Hematopoietic multipotent progenitor cell treated with erythropoietin and hydrocortisone succinate and interleukin-3 and kit ligand, for 15 days (in vitro differentiated cells): Measurements from ENCODE around the gene ID3.

Experiments
- DNase-seq: peaks from one replicate; pipeline ENCODE4 v3.0.0-alpha.2; 2015; ENCODE audit warnings: low spot score

The ID3 gene

DNA sequence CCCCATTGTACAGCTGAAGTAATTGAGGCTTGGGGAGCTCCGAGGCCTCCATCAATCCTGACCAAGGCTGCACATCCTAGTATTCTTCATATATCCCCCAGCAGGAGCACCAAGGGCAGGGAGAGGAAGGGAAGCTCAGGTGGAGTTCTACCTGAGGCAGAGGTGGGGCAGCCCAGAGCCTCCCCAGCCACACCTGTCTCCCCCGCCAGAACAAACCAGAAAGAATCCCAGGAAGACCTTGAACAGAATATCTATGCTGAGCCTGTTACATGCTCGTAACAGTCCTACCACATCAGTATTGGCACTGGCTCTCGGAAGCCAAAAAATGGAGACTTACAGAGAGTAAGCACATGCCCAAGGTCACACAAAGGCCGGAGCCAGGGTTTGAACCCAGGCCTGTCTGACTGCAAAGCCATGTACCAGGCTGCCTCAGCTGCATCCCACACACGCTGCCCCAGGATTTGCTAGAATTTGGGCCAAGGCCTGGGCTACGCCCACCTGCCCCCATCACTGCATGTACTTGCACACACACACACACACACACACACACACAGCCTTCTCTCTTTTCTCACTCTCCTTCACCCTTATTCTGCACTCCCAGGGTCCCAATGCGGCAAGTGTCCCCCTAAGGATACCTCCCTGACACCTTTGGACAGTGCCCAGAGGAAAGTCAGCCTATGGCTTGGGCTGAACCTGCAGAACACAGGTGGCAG is 32.8 kb downstream of the ID3 start:
- peak; percentile 42 for DNase-seq

GRCh38 chr1:23525558-23526250 is 33.6 kb downstream of the ID3 start:
- peak; percentile 58 for DNase-seq

- peak; percentile 99 for DNase-seq
Measured at GRCh38 chr1:23524716-23525401, 34.4 kb downstream of the ID3 start.

DNA sequence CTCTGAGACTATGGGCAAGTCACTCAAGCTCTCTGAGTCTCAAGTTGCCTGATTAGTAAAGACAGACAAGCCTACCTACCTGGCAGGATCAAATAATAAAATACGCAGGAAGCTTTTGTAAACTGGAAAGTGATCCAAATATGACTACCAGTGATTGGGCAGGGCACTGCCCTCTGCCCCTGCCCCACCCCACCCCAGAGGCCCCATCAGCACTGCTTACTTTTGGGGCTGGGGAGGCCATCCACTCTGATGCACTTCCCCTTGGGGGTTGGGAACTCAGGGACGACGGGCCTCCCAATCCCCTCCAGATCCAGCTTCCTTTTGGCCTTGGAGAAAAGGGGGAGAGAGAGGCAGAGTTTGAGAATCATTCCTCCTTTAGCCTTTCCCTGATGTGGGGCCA is 35.1 kb downstream of the ID3 start:
- peak; percentile 52 for DNase-seq

DNA sequence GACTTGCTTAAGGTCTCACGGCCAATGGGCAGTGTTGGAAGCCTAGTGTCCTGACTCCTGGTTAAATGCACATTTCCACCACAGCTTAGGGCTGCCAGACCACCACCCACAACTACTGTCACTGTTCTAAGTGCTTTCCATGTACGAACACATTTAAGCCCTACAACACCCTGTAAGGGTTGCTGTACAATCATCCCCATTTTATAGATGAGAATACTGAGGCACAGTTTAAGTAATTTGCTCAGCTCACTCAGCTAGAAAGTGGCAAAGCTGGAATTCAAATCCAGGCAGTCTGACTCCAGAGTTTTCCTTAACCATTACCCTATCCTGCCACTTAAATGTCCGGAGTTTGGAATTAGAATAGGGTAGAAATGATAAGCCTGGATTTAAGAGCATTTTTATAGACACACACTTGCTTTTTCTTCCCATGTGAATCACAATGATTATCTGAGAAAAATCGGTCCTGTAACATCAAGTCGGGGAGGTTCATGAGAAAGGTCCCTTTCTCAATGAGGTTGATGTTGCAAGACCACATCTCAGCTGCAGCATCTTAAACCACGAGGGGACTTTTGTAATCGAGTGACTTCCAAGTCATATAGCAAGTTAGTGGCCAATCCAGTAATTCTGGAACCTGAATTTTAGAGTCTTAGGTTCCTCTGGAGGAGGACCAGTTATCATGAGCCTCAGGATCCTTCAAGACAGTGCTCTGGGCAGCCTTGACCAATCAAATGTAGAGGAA is 36.9 kb downstream of the ID3 start:
- no peak for DNase-seq

GRCh38 chr1:23521588-23521987 is 37.7 kb downstream of the ID3 start:
- peak; percentile 71 for DNase-seq

DNA sequence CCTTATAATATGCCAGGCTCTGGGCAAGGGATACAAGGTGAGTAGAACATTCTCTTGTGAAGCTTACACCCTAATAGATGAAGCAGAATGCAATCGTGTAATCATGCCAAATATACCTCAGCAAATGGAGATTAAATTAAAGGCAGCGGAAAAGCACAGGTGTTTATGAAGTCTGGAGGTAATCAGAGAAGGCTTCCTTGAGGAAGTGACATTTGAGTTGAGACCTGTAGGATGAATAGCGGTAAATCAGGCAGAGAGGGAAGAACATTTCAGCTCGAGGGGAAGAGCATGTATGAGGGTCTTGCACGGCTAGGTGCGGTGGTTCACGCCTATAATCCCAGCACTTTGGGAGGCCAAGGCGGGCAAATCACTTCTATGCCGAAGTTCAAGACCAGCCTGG is 41.7 kb downstream of the ID3 start:
- no peak for DNase-seq

- DNase-seq, result no peak
Measured at GRCh38 chr1:23515905-23516304, 43.4 kb downstream of the ID3 start.

DNA sequence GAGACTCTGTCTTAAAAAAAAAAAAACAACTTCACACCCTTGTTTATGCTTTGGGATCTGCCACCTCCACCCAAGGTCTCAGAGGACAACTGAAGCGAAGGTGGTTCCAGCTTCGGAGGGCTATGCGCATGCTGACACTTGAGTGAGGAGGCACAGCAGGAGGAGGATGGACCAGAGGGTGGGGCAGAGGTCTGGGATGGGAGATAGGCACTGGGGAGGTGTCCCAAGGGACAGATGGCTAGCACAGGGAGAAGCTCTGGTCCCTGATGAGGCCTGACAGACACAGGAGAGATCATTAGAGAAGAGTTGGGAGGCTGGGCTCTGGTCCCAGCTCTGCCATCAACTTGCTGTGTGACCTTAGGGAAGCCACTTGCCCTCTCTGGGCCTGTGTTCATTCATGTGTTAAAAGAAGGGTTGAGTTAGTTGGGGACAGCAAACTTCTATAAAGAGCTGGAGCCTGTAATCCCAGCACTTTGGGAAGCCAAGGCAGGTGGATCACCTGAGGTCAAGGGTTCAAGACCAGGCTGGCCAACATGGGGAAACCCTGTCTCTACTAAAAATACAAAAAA is 45.1 kb downstream of the ID3 start:
- DNase-seq, result peak; percentile 89

- no peak for DNase-seq
Measured at GRCh38 chr1:23509896-23510295, 49.4 kb downstream of the ID3 start.
